ENCODE data around the gene RABEP1.

DNA sequence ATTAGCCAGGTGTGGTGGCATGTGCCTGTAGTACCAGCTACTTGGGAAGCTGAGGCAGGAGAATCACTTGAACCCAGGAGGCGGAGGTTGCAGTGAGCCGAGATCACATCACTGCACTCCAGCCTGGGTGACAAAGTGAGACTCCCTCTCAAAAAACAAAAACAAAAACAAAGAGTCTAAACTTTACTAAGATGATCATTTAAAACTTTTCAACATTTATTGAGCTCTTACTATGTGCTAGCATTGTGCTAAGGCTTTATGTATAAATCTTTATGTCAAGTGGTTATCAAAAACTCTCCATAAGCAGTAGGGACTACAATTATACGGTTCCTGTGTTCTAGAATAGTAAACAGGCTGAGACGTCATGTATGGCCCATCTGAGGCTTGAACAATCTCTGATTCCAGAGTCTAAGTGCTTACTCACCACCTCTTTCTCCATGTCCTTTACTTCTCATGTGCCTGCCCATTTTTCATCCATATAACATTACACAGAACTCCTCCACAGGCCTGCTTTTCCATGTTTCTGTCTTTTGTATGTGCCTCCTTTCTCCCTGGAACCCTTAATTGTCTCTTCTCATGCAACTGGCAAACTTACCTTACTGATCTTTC is 70.7 kb downstream of the RABEP1 start:
- TF ChIP-seq POLR2AphosphoS5 (IDR thresholded peaks at IDR 0.05; ENCODE audit: low read depth, low read length) = no peak
- TF ChIP-seq POLR2A (IDR thresholded peaks at IDR 0.05; ENCODE audit: low read depth, low read length) = no peak
